Measurements from ENCODE around the gene GNAO1.

GRCh38 chr16:56300242-56300623 lies 108.9 kb downstream of the GNAO1 start:
- TF ChIP-seq GRHL1 (CRISPR knock-in tag; conservative IDR thresholded peaks at IDR 0.05) (no peak), HMG20B (CRISPR knock-in tag; conservative IDR thresholded peaks at IDR 0.05) (no peak), CREB1 (IDR thresholded peaks at IDR 0.05) (no peak), CREB1 (CRISPR knock-in tag; IDR thresholded peaks at IDR 0.05) (no peak), HIVEP1 (CRISPR knock-in tag; IDR thresholded peaks at IDR 0.05) (no peak), HDAC2 (CRISPR knock-in tag; IDR thresholded peaks at IDR 0.05) (no peak), MEIS2 (CRISPR knock-in tag; IDR thresholded peaks at IDR 0.05) (no peak), SETDB1 (CRISPR knock-in tag; IDR thresholded peaks at IDR 0.05; ENCODE audit: borderline replicate concordance) (no peak)

Data from HepG2 (cell line).